Osteocyte (in vitro differentiated cells): Measurements from ENCODE around the gene SRD5A3. TPM values are rescaled to one million over a fixed set of nuclear protein-coding genes. Genes with fewer than 3 reads are reported as not detected.

Experiments
- DNase-seq: peaks from one replicate; pipeline ENCODE4 v3.0.0; 2021; ENCODE audit warnings: mixed read lengths; ENCODE audit not compliant: unreplicated experiment; ENCODE audit errors: extremely low spot score
- H3K27ac Mint-ChIP-seq: one replicate; pipeline ENCODE4 v1.8.0; 2021; ENCODE audit warnings: mild to moderate bottlenecking, mixed read lengths; ENCODE audit not compliant: unreplicated experiment
- H3K27me3 Mint-ChIP-seq: one replicate; pipeline ENCODE4 v1.8.0; 2021; ENCODE audit warnings: mixed read lengths; ENCODE audit not compliant: unreplicated experiment
- H3K36me3 Mint-ChIP-seq: one replicate; pipeline ENCODE4 v1.8.0; 2021; ENCODE audit warnings: mixed read lengths; ENCODE audit not compliant: unreplicated experiment
- H3K4me1 Mint-ChIP-seq: one replicate; pipeline ENCODE4 v1.8.0; 2021; ENCODE audit warnings: mixed read lengths; ENCODE audit not compliant: unreplicated experiment
- H3K4me3 Mint-ChIP-seq: one replicate; pipeline ENCODE4 v1.8.0; 2021; ENCODE audit warnings: mild to moderate bottlenecking, moderate library complexity, mixed read lengths; ENCODE audit not compliant: unreplicated experiment
- H3K9me3 Mint-ChIP-seq: one replicate; pipeline ENCODE4 v1.8.0; 2021; ENCODE audit warnings: mixed read lengths; ENCODE audit not compliant: unreplicated experiment
- CTCF ChIP-seq: fragments of 200-600 bp; sonication (generic); IDR thresholded peaks from 2 replicates; pipeline ENCODE4 v1.5.0; 2021; ENCODE audit warnings: antibody characterized with exemption, mild to moderate bottlenecking, moderate library complexity
- total RNA-seq: library from RNA; stranded (reverse); gene quantifications from 2 replicates; pipeline ENCODE4 v1.2.1, GENCODE V29; 2021

Gene SRD5A3
- total RNA-seq, 1 donor from 2014 or later: 19.8 TPM

- H3K27ac Mint-ChIP-seq: peak overlapping the region; percentile 97
- H3K36me3 Mint-ChIP-seq: peaks cover 16% of the 10 kb centered on the region
- no peaks in the 10 kb centered on the region for H3K9me3 Mint-ChIP-seq
- peak overlapping the region; percentile 96 for H3K4me3 Mint-ChIP-seq
- DNase-seq: no peak
- no peak for TF ChIP-seq CTCF
- no peaks in the 10 kb centered on the region for H3K27me3 Mint-ChIP-seq
- peaks cover 43% of the 10 kb centered on the region for H3K4me1 Mint-ChIP-seq
These were observed 51.0 kb downstream of the SRD5A3 start for GRCh38 chr4:55397126-55397436.

- no peak for DNase-seq
- H3K27ac Mint-ChIP-seq: peak overlapping the region; percentile 97
- H3K4me3 Mint-ChIP-seq: peak overlapping the region; percentile 96
- no peaks in the 10 kb centered on the region for H3K9me3 Mint-ChIP-seq
- H3K4me1 Mint-ChIP-seq: peaks cover 43% of the 10 kb centered on the region
- no peak for TF ChIP-seq CTCF
- H3K36me3 Mint-ChIP-seq: peaks cover 16% of the 10 kb centered on the region
- H3K27me3 Mint-ChIP-seq: no peaks in the 10 kb centered on the region
These were observed 51.7 kb downstream of the SRD5A3 start for GRCh38 chr4:55397520-55398321.

GRCh38 chr4:55398461-55398860, 52.4 kb downstream of the SRD5A3 start:
- TF ChIP-seq CTCF: no peak
- Mint-ChIP-seq H3K9me3 (no peaks in the 10 kb centered on the region), H3K27ac (peak overlapping the region; percentile 97), H3K4me3 (peak overlapping the region; percentile 96), H3K27me3 (no peaks in the 10 kb centered on the region), H3K36me3 (peaks cover 19% of the 10 kb centered on the region), H3K4me1 (peaks cover 45% of the 10 kb centered on the region)
- DNase-seq: no peak

- Mint-ChIP-seq H3K9me3 (no peaks in the 10 kb centered on the region), H3K4me1 (peaks cover 49% of the 10 kb centered on the region)
These were observed 52.9 kb downstream of the SRD5A3 start for GRCh38 chr4:55398966-55399365.

More at GRCh38 chr4:55398966-55399365, 52.9 kb downstream of the SRD5A3 start:
- no peak for DNase-seq
- Mint-ChIP-seq H3K27me3 (no peaks in the 10 kb centered on the region), H3K36me3 (peaks cover 23% of the 10 kb centered on the region), H3K27ac (peak overlapping the region; percentile 97), H3K4me3 (peak overlapping the region; percentile 96)
- TF ChIP-seq CTCF: no peak
